ENCODE measurements around the gene PALM. TPM values are rescaled to one million over a fixed set of nuclear protein-coding genes. Genes with fewer than 3 reads are reported as not detected.

PALM gene
- total and polyA plus RNA-seq, 2 experiments from 2014 or later = 23.0 to 105 TPM

GRCh38 chr19:780935-781334 is 72.2 kb downstream of the PALM start:
- no peak overlapping the region for H3K4me3 ChIP-seq
- DNase-seq (ENCODE audit: low read depth in 1 of 2, low spot score in 1 of 2) = no peak
- H3K27ac ChIP-seq = no peak overlapping the region
- H3K27me3 ChIP-seq = no peaks in the 10 kb centered on the region
- H3K4me1 ChIP-seq (ENCODE audit: low read depth) = peaks cover 6% of the 10 kb centered on the region
- H3K36me3 ChIP-seq = no peaks in the 10 kb centered on the region
- no peaks in the 10 kb centered on the region for H3K9me3 ChIP-seq (ENCODE audit: low read depth)
- no peak for TF ChIP-seq CTCF (IDR thresholded peaks at IDR 0.05; ENCODE audit: low read depth, low read length)

- Histone ChIP-seq H3K36me3 (no peaks in the 10 kb centered on the region), H3K9me3 (ENCODE audit: low read depth) (no peaks in the 10 kb centered on the region), H3K4me3 (no peak overlapping the region), H3K27ac (no peak overlapping the region), H3K4me1 (ENCODE audit: low read depth) (peaks cover 6% of the 10 kb centered on the region), H3K27me3 (no peaks in the 10 kb centered on the region)
- no peak for DNase-seq (ENCODE audit: low read depth in 1 of 2, low spot score in 1 of 2)
- no peak for TF ChIP-seq CTCF (IDR thresholded peaks at IDR 0.05; ENCODE audit: low read depth, low read length)
Observed at GRCh38 chr19:781800-782184, 73.1 kb downstream of the PALM start.

GRCh38 chr19:782185-782877 is 73.6 kb downstream of the PALM start:
- Histone ChIP-seq H3K36me3 (no peaks in the 10 kb centered on the region), H3K4me3 (no peak overlapping the region), H3K4me1 (ENCODE audit: low read depth) (peaks cover 6% of the 10 kb centered on the region), H3K27ac (no peak overlapping the region), H3K27me3 (no peaks in the 10 kb centered on the region), H3K9me3 (ENCODE audit: low read depth) (no peaks in the 10 kb centered on the region)
- no peak for TF ChIP-seq CTCF (IDR thresholded peaks at IDR 0.05; ENCODE audit: low read depth, low read length)
- DNase-seq (ENCODE audit: low read depth in 1 of 2, low spot score in 1 of 2) = peak; percentile 33 to 80

- no peaks in the 10 kb centered on the region for H3K36me3 ChIP-seq
- H3K27me3 ChIP-seq = no peaks in the 10 kb centered on the region
- H3K27ac ChIP-seq = no peak overlapping the region
- H3K4me1 ChIP-seq (ENCODE audit: low read depth) = peaks cover 6% of the 10 kb centered on the region
- TF ChIP-seq CTCF (IDR thresholded peaks at IDR 0.05; ENCODE audit: low read depth, low read length) = no peak
- H3K9me3 ChIP-seq (ENCODE audit: low read depth) = no peaks in the 10 kb centered on the region
- H3K4me3 ChIP-seq = no peak overlapping the region
- DNase-seq (ENCODE audit: low read depth in 1 of 2, low spot score in 1 of 2) = no peak
Observed at GRCh38 chr19:782878-783668, 74.3 kb downstream of the PALM start.

- H3K9me3 ChIP-seq (ENCODE audit: low read depth) = no peaks in the 10 kb centered on the region
- no peak for TF ChIP-seq CTCF (IDR thresholded peaks at IDR 0.05; ENCODE audit: low read depth, low read length)
- no peaks in the 10 kb centered on the region for H3K36me3 ChIP-seq
- no peaks in the 10 kb centered on the region for H3K27me3 ChIP-seq
- H3K4me1 ChIP-seq (ENCODE audit: low read depth) = peaks cover 15% of the 10 kb centered on the region
- no peak overlapping the region for H3K27ac ChIP-seq
- no peak overlapping the region for H3K4me3 ChIP-seq
- DNase-seq (ENCODE audit: low read depth in 1 of 2, low spot score in 1 of 2) = no peak
Observed at GRCh38 chr19:784541-784940, 75.8 kb downstream of the PALM start.
